NCI-H2081 treated with DMSO at 0.1 percent for 48 hours (cell line): ENCODE data around the gene MME.
"Not testable (repeated sequence)": the region's sequence is repeated elsewhere in the genome, so short reads cannot be mapped to it uniquely, and the experiment has no call there.

Source experiments
- DNase-seq: peaks from one replicate; lab custom pipeline; 2025; lab: John Stamatoyannopoulos, UW

The MME gene

GRCh38 chr3:155194973-155195957, 115.1 kb downstream of the MME start:
- no peak for DNase-seq

DNA sequence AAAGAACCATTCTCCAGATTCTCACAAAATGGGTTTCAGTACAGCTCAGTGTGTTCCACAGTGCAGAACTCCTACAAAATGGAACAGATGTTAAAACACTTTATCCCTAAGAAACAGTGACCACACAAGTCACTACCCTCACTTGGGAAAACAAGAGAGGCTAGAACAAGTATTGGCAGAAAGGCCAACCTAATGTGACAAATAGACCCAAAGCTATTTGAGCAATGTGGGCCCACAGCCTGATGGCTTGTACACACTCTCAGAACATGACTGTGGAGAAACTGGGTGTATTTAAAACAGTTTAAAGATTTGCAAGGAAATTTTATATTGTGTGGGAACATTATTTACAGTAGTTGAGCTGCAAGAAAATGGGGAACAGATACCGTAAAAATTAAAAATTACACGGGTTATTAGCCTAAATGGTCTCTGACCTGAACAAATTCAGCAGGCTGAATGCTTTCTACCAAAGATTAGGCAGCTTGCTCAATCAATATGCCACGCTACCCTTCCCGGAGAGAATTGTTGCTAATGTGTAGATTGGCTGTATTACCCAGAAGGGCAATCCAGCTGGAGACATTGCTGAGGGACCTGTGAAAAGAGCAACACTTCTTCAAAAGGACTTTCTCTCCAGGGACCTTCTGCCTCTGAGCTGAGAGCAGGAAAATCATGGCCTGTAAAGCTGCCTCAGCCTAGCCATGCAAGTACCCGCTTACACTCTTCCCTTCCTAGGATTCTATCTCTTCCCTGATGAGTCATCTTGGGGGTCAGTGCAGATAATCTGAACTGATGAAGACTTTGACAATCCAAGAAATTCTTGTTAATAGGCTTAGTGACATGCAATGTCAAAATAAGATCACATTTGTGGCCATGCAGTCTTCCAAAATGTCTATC, 116.3 kb downstream of the MME start:
- DNase-seq, result no peak

DNA sequence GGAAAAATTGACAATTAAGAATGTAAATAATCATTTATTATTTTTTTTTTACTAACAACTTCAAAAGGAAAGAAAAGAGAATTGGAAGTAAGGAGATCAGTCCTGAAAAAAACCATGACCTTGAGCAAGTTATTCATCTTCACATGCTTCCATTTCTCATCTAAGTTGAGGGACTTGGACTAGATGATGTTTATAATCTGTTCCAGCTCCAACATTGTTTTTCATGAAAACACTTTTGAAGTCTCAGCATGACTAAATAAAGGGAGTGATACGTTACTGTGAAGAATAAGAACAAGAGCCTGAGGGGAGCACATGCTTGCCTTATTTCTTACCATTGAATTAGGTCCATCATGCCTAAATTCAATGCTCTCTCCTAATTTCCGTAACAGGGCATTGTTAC, 117.7 kb downstream of the MME start:
- DNase-seq, result no peak

GRCh38 chr3:155202626-155203025, 122.5 kb downstream of the MME start:
- DNase-seq, result no peak

DNA sequence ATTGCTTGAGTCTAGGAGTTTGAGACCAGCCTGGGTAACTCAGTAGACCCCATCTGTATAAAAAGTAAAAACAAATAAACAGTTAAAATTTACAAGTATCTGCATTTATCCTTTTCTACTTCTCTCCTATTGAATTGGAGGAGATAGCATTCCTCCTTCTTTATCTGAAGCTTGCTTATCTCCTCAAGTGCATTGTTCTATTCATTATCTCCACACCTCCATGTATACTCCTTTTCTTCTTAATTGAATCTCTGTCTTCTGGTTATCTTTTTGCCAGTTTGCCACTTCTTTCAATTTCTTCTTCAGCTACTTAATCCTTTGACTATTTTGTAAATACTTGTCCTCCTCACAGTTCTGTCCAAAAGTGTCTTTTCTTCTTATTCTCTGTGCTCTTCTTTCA, 124.7 kb downstream of the MME start:
- no peak for DNase-seq

GRCh38 chr3:155208183-155208800, 128.2 kb downstream of the MME start:
- no peak for DNase-seq

- no peak for DNase-seq
Observed at GRCh38 chr3:155210736-155211135, 130.6 kb downstream of the MME start.

DNA sequence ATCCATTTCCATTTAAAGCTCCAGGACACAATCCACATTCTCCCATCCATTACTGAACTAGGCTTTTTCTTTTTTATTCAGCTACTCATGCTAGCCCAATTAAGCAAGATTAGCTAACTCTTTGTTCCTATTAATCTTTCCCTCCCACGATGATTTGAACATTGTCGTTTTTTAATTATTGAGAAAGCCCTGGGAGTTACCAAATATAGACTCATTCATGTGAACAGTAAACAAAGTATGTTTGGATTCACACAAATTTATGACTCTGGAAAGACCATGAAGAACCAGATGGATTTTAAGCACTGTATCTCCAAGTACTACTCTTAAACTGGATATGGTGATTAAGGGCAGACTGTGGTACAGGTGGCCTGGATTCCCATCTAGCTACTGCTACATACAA, 131.1 kb downstream of the MME start:
- no peak for DNase-seq

DNA sequence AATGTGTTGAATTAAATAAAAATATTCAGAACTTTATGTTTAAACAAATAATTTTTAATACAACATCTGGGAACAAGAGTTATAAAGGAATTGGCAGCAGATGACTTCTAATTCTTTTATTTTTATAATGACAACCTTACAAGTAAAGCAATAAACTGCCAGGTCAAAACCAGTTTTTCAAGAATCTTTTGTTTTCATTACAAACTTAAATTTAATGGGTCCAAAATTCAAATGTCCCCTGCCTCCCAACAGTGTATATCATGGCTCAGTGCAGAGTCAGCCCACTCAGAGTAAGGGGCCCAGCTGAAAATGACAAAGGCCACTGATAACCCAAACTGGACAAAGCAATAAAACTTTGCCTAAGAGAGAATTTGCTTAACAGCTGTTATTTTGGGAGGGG, 131.8 kb downstream of the MME start:
- DNase-seq, result no peak

DNA sequence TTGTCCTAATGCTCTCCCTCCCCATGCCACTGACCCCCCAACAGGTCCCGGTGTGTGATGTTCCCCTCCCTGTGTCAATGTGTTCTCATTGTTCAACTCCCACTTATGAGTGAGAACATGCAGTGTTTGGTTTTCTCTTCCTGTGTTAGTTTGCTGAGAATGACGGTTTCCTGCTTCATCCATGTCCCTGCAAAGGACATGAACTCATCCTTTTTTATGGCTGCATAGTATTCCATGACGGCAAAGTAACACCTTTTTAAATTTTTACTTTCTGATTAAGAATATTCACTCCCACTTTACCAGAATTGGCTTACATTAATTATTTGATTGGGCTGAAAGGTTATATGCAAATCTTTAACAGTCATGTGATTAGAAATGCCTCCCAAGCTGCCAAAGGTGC, 135.9 kb downstream of the MME start:
- not testable (repeated sequence) for DNase-seq

GRCh38 chr3:155217591-155217990, 137.5 kb downstream of the MME start:
- no peak for DNase-seq

- DNase-seq, result no peak
Observed at GRCh38 chr3:155218462-155218861, 138.3 kb downstream of the MME start.

GRCh38 chr3:155219106-155219505, 139.0 kb downstream of the MME start:
- DNase-seq, result no peak

GRCh38 chr3:155225417-155225816, 145.3 kb downstream of the MME start:
- DNase-seq, result no peak

DNA sequence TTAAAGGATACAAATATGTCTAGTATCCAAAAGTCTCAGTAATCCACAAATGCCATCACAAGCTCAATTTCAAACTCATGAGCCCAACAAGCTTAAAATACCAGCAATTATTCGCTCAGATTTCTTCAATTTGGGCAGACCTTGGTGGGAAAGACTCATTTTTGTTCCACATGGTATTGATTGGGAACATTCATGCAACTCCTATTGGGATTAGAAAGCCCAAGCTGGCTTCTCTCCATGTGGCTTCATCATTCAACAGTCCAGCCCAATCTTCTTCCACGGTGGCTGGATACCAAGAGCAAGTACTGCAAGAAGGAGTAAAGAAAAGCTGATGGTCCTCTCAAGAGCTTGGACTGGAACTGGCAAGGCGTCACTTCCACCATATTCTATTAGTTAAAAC, 147.0 kb downstream of the MME start:
- DNase-seq, result no peak

- DNase-seq, result no peak
Observed at GRCh38 chr3:155228676-155229075, 148.6 kb downstream of the MME start.

GRCh38 chr3:155229086-155229485, 149.0 kb downstream of the MME start:
- no peak for DNase-seq

- no peak for DNase-seq
Observed at GRCh38 chr3:155230382-155230781, 150.3 kb downstream of the MME start.

DNA sequence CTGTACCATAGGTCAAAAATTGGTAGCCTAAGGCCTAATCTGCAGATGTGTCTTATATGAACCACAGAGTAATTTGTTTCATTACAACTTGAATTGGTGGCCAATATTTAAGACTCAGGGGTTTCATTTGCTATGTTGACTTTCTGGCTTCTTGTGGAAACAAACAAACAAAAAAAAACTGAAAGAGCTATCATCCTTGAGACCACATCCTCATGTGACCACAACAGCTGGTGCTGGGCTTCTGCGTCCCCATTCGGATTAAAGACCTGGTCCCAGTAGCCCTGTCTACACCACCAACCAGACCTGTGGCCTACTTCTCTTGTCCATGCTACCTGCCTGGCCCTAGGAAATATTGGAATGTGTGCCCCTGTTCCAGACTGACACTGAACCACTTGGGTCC, 151.7 kb downstream of the MME start:
- no peak for DNase-seq

DNA sequence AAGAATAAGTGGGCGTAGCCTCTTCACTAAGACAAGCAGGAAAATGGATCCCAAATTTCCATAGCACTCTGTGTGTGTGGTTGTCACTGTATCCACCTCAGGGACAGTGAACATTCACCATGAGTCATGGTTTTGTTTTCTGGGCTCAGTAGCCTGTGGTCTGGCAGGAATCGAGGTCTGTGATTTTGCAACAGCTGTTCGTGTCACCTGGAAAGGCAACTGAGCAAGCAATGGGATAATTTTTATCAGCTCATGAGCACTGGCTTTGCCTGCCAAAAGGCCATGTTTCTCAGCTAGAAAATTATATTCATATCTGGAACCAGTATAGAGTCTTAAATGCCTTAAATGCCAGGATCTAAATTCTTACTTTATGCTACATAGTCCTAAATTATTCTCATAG, 152.5 kb downstream of the MME start:
- DNase-seq, result peak; percentile 16

DNA sequence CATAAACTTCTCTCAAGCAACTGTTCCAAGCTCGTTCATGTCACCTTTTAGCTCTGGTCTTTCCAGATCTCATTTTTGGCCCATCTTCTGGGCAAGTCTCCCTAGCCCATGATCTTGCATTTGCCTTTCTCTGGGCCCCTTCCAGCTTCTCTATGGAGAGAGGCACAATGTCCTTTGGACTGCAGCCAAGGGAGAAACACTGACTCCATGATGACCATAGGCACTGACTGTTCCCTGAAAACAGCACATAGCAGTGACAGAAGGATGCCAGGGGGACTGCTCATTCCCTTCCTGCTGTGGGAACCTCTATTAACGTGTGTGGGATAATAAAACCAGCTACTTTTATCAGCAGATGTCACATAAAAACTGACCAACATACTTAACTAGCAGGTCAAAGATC, 153.1 kb downstream of the MME start:
- peak; percentile 7 for DNase-seq
